ENCODE results near the gene PRKCA. TPM values are rescaled to one million over a fixed set of nuclear protein-coding genes. Genes with fewer than 3 reads are reported as not detected.

The PRKCA gene
- polyA plus RNA-seq, 2 of the 4 experiments (the other 2 are of a cell fraction) = 28.8 to 65.0 TPM

DNA sequence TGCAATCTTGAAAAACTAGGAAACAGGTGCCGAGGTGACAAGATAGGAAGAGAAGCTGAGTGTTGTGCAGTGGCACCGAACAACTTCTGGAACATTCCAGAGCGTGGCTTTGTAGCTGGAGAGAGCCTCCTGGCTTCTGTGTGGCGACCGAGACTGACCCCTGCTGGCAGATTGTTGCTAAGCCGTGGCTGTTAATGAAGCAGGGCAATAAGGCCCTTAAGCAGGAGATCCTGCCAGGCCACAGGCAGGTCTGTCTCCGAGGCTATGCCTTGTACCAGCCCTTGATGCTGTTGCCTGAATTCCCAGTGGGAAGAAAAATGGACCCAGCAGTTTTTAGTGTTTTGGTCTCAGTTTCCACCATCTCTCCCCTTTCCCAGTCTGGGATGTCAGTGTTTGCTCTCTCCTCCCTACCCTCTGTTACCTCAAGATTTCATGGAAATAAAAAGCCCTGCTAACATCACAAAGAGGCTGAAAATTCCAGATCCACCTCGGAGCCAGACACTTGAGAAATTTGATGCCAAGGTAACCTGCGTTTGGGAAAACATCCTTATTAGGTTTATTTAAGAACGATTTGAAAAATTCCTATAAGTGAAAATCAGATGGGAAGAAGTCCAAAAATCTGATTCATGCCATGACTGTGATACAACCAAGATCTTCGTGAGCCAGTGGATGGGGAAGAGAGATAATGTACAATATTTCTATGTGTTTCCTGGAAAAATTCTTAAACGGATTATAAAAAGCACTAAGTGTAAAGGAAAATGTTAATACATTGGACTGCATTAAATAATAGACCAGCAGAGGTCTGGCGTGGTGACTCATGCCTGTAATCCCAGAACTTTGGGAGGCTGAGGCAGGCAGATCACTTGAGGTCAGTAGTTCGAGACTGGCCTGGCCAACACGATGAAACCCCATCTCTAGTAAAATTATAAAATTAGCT lies 265.1 kb downstream of the PRKCA start (continued):
- no peak for TF ChIP-seq FOXS1 (CRISPR knock-in tag; IDR thresholded peaks at IDR 0.05)
- TF ChIP-seq TFCP2L1 (CRISPR knock-in tag; IDR thresholded peaks at IDR 0.05) = no peak
- no peak for TF ChIP-seq KDM5A (IDR thresholded peaks at IDR 0.05)
- no peak for TF ChIP-seq ESRRA (IDR thresholded peaks at IDR 0.05; ENCODE audit: borderline replicate concordance, low read length)
- TF ChIP-seq POLR2AphosphoS2 (conservative IDR thresholded peaks at IDR 0.05; ENCODE audit: low read length) = no peak

DNA sequence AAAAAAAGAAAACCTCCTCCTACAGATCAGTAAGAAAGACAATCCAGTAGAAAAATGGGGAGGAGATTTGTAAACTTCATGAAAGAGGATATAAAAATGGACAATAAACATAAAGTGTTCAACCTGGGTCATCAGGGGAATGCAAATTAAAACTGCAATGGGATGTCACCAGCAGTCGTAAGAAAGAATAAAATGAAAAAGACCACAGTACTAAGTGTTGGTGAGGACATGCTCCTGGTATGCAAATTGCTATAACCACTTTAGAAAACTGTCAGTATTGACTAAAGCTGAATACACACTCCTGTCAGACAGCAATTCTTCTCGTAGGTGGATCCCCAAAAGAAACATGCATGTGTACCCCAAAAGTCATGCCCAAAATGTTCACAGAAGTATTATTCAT lies 267.2 kb downstream of the PRKCA start:
- DNase-seq (ENCODE audit: low read depth in 1 of 2, low spot score in 1 of 2) = no peak
- FAIRE-seq = no peak
- ChIA-PET CTCF (interaction anchor here (1.1 to 1.8 kb wide), 2 partner anchors 18 to 104 kb away, joined by 3 to 5 read pairs; no protein-coding TSS in a partner anchor), POLR2A (no interaction called here)
- H3K9me3 ChIP-seq = no peaks in the 10 kb centered on the region
- ATAC-seq = no peak
- H3K4me1 ChIP-seq = peaks cover 53% of the 10 kb centered on the region
- H3K4me3 ChIP-seq = no peak overlapping the region
- H3K27ac ChIP-seq = no peak overlapping the region; a peak in 1 of 6 replicates
- TF ChIP-seq, protein P1, sequence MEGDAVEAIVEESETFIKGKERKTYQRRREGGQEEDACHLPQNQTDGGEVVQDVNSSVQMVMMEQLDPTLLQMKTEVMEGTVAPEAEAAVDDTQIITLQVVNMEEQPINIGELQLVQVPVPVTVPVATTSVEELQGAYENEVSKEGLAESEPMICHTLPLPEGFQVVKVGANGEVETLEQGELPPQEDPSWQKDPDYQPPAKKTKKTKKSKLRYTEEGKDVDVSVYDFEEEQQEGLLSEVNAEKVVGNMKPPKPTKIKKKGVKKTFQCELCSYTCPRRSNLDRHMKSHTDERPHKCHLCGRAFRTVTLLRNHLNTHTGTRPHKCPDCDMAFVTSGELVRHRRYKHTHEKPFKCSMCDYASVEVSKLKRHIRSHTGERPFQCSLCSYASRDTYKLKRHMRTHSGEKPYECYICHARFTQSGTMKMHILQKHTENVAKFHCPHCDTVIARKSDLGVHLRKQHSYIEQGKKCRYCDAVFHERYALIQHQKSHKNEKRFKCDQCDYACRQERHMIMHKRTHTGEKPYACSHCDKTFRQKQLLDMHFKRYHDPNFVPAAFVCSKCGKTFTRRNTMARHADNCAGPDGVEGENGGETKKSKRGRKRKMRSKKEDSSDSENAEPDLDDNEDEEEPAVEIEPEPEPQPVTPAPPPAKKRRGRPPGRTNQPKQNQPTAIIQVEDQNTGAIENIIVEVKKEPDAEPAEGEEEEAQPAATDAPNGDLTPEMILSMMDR (IDR thresholded peaks at IDR 0.05) = no peak
- TF ChIP-seq FOSB (CRISPR knock-in tag; IDR thresholded peaks at IDR 0.05) (no peak), PHF8 (IDR thresholded peaks at IDR 0.05; ENCODE audit: borderline replicate concordance, low read depth) (no peak)
- H3K4me2 ChIP-seq = no peak overlapping the region
- 94% methylated on average over 2 of the region's 2 CpGs for WGBS (ENCODE audit: missing lambda C conversion rate)

DNA sequence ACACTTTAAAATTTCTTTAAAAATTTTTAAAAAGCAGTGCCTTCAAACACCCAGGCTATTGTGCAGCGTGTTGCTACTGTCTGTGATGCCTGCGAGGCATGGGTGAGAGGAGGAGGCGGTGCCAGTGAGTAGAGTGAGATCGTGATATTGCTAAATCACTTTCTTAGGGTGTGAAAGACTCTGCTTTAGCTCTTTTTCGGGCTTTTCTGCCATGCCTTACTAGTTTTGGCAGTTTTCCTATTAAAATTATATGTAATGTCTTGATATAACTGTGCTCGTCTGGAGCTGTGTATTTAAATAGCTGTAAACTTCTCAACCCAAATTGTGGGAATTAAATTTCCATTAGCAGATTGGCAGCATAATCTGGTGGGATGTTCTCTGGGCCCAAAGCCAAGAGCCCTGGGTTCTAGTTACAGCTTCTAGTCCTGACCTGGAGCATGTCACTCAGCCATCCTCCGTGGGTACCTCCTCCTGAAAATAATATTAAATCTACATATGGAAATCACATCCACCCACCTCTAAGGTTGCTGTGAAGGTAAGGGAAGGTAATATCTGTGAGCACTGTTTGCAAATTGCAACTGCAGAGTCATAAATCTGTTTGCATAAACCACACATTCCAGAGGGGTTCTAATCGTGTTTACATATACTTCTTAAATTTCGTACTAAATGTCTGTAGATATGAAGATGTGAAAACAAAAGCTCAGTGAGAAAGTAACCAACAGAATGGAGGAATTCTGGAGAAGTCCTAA lies 268.2 kb downstream of the PRKCA start:
- TF ChIP-seq FOSL2 (IDR thresholded peaks at IDR 0.05) = no peak
- TF ChIP-seq FOSL2 (CRISPR knock-in tag; IDR thresholded peaks at IDR 0.05) = no peak
- no peak for TF ChIP-seq HDAC2 (IDR thresholded peaks at IDR 0.05)
- no peak for TF ChIP-seq EP300 (IDR thresholded peaks at IDR 0.05)
- no peak for TF ChIP-seq TP53 (CRISPR knock-in tag; IDR thresholded peaks at IDR 0.05)
- no peak for TF ChIP-seq ZFP36 (IDR thresholded peaks at IDR 0.05; ENCODE audit: borderline replicate concordance, partially characterized antibody)
- TF ChIP-seq KDM1A (IDR thresholded peaks at IDR 0.05; ENCODE audit: low read depth) = no peak
- TF ChIP-seq HEYL (CRISPR knock-in tag; IDR thresholded peaks at IDR 0.05) = no peak
- no peak for TF ChIP-seq CBX2 (IDR thresholded peaks at IDR 0.05; ENCODE audit: borderline replicate concordance, low read depth)
- TF ChIP-seq, protein P1 (IDR thresholded peaks at IDR 0.05) = no peak
- TF ChIP-seq CBX8 (IDR thresholded peaks at IDR 0.05) = no peak
- 60% methylated on average over 9 of the region's 9 CpGs for WGBS (ENCODE audit: missing lambda C conversion rate)
- POLR2A ChIA-PET = no interaction called here

More for the DNA sequence above, 268.2 kb downstream of the PRKCA start:
- Histone ChIP-seq H3K27ac (peak overlapping the region; percentile 6 to 58; a peak in 4 of 6 replicates), H3K4me2 (peak overlapping the region; percentile 43), H3K4me1 (peaks cover 43% of the 10 kb centered on the region), H3K9me3 (no peaks in the 10 kb centered on the region), H3K4me3 (no peak overlapping the region)
- no peak for ATAC-seq
- DNase-seq (ENCODE audit: low read depth in 1 of 2, low spot score in 1 of 2) = no peak
- no peak for FAIRE-seq
- CTCF ChIA-PET = interaction anchor here (0.9 to 2.0 kb wide), 4 partner anchors 10 to 103 kb away, joined by 3 to 6 read pairs (median 4); no protein-coding TSS in a partner anchor
